Endodermal cell (in vitro differentiated cells): ENCODE results near the gene PPP1R36. TPM values are rescaled to one million over a fixed set of nuclear protein-coding genes. Genes with fewer than 3 reads are reported as not detected.
A peak's percentile ranks its signal among the peaks of the same experiment; 100 is the strongest.
"Not testable (repeated sequence)": the region's sequence is repeated elsewhere in the genome, so short reads cannot be mapped to it uniquely, and the experiment has no call there.

Source experiments
- DNase-seq: peaks from one replicate; pipeline ENCODE4 v3.0.0-alpha.2; 2017
- H3K27ac ChIP-seq: 2 replicates; pipeline ENCODE4 v1.5.1; 2013; ENCODE audit warnings: mild to moderate bottlenecking, low read depth, low read length, moderate library complexity
- H3K27me3 ChIP-seq: 2 replicates; pipeline ENCODE4 v1.6.1; 2013; ENCODE audit warnings: mild to moderate bottlenecking, low read length, moderate library complexity; ENCODE audit not compliant: insufficient read depth, control insufficient read depth, poor library complexity, severe bottlenecking
- H3K36me3 ChIP-seq: 2 replicates; pipeline ENCODE4 v1.7.0; 2013; ENCODE audit warnings: mild to moderate bottlenecking, low read length, moderate library complexity; ENCODE audit not compliant: control insufficient read depth, insufficient read depth
- H3K4me1 ChIP-seq: one replicate; pipeline ENCODE4 v1.7.0; 2013; ENCODE audit warnings: low read length; ENCODE audit not compliant: control insufficient read depth, insufficient read depth
- H3K4me3 ChIP-seq: 2 replicates; pipeline ENCODE4 v1.5.1; 2013; ENCODE audit warnings: mild to moderate bottlenecking, low read length, moderate library complexity
- H3K9ac ChIP-seq: 2 replicates; pipeline ENCODE4 v1.6.1; 2013; ENCODE audit warnings: mild to moderate bottlenecking, low read length, moderate library complexity; ENCODE audit not compliant: poor library complexity, severe bottlenecking; ENCODE audit errors: extremely low read depth
- H3K9me3 ChIP-seq: 2 replicates; pipeline ENCODE4 v1.6.1; 2013; ENCODE audit warnings: mild to moderate bottlenecking, low read length, moderate library complexity; ENCODE audit not compliant: control insufficient read depth
- H3K27ac Mint-ChIP-seq: 2 replicates; pipeline ENCODE4 v1.8.0; 2020; ENCODE audit warnings: mixed read lengths
- H3K27me3 Mint-ChIP-seq: 2 replicates; pipeline ENCODE4 v1.8.0; 2021; ENCODE audit warnings: mild to moderate bottlenecking, mixed read lengths; ENCODE audit not compliant: insufficient read depth
- H3K36me3 Mint-ChIP-seq: 2 replicates; pipeline ENCODE4 v1.8.0; 2020; ENCODE audit warnings: low read depth, mixed read lengths
- H3K4me1 Mint-ChIP-seq: 2 replicates; pipeline ENCODE4 v1.8.0; 2020; ENCODE audit warnings: mixed read lengths
- H3K4me3 Mint-ChIP-seq: 2 replicates; pipeline ENCODE4 v1.8.0; 2020; ENCODE audit warnings: mild to moderate bottlenecking, moderate library complexity, mixed read lengths
- H3K9me3 Mint-ChIP-seq: 2 replicates; pipeline ENCODE4 v1.8.0; 2020; ENCODE audit warnings: mild to moderate bottlenecking, mixed read lengths
- WGBS, 2 experiments: methylation state at CpG; one replicate each; pipeline versions ENCODE4 v1.1.5 to v1.1.7; 2013; ENCODE audit warnings: missing lambda C conversion rate in 2 of 2, mixed read lengths in 1 of 2; ENCODE audit not compliant: insufficient coverage in 1 of 2, insufficient read length in 1 of 2; 5-methylcytosine and 5-hydroxymethylcytosine counted together
- total RNA-seq, 2 donors: library from RNA; stranded (reverse); fragmentation: NEBNext Ultra II Directional in 1 of 2; extraction: Animal tissue kit (Norgen Biotek cat#: 25700) in 1 of 2; gene quantifications; 2 replicates in 1 of 2; 3 replicates in 1 of 2; pipeline ENCODE4 v1.2.1, GENCODE V29; 2021
- TF ChIP-seq, protein P1 (sequence below): fragments of 200-600 bp; sonication (generic); conservative IDR thresholded peaks from 2 replicates; pipeline ENCODE4 v1.5.0; 2021; ENCODE audit warnings: antibody characterized with exemption, mild to moderate bottlenecking

Gene PPP1R36
- total RNA-seq, 2 donors from 2014 or later = 0.24 to 1.2 TPM

DNA sequence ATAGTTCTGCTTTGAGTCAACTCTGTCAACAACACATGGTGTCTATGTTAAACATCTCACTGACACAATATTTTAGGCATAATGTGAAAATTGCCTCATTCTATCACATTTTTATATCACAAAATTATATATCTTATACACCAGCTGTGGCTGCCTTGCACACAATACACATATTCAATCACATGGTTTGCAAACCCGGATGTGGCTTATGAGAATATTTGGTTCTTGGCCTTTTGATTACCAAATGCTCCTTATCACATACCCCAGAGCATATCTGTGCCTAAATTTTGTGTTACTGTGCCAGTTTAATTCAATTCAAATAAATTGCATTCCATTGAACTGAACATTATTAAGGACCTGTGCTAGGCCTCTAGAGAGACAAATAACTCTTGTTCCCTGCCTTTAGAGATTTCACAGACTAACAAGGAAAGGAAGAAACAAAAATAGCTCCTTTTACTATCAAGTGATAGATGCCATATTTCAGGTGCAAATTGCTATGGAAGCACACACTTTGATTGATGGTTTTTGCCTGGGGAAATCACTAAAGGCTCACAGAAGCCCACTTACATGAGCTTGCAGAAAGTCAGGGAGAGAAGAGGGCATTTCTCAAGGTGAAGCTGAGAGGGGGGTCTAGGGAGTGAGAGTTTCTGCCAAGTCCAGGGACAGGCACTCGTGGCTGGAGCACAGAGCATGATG, 63.4 kb downstream of the PPP1R36 start:
- H3K27ac ChIP-seq = no peak overlapping the region
- Mint-ChIP-seq H3K27me3 (no peaks in the 10 kb centered on the region), H3K4me3 (no peak overlapping the region), H3K4me1 (peaks cover 7% of the 10 kb centered on the region), H3K9me3 (no peaks in the 10 kb centered on the region), H3K36me3 (no peaks in the 10 kb centered on the region), H3K27ac (no peak overlapping the region)
- H3K9me3 ChIP-seq = no peaks in the 10 kb centered on the region
- no peak for DNase-seq
- TF ChIP-seq, protein P1, sequence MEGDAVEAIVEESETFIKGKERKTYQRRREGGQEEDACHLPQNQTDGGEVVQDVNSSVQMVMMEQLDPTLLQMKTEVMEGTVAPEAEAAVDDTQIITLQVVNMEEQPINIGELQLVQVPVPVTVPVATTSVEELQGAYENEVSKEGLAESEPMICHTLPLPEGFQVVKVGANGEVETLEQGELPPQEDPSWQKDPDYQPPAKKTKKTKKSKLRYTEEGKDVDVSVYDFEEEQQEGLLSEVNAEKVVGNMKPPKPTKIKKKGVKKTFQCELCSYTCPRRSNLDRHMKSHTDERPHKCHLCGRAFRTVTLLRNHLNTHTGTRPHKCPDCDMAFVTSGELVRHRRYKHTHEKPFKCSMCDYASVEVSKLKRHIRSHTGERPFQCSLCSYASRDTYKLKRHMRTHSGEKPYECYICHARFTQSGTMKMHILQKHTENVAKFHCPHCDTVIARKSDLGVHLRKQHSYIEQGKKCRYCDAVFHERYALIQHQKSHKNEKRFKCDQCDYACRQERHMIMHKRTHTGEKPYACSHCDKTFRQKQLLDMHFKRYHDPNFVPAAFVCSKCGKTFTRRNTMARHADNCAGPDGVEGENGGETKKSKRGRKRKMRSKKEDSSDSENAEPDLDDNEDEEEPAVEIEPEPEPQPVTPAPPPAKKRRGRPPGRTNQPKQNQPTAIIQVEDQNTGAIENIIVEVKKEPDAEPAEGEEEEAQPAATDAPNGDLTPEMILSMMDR = no peak
- H3K4me1 ChIP-seq = no peaks in the 10 kb centered on the region
- H3K9ac ChIP-seq = no peak overlapping the region
- no peaks in the 10 kb centered on the region for H3K27me3 ChIP-seq
- no peak overlapping the region for H3K4me3 ChIP-seq
- WGBS, 2 experiments = 98 to 100% methylated on average over 1 to 2 of the region's 2 CpGs
- no peaks in the 10 kb centered on the region for H3K36me3 ChIP-seq

DNA sequence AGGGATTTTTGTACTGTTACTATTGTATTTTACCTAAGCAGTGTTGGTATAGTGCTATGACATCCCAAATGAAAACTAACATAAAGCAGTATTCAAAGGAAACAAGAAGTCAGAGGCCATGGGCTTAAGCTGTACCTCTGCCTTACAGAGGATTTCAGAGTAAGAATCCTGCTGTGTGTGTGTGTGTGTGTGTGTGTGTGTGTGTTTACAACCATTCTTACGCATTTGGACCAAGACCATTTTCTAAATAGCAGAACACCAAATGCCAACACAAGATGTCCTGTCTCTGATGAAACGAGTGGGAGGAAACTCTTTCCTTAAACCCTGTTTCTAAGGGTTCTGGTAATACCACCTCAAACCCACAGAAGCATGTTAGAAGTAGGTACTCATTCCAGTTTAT, 64.4 kb downstream of the PPP1R36 start:
- no peaks in the 10 kb centered on the region for H3K27me3 ChIP-seq
- Mint-ChIP-seq H3K36me3 (no peaks in the 10 kb centered on the region), H3K4me3 (no peak overlapping the region), H3K9me3 (no peaks in the 10 kb centered on the region), H3K27me3 (no peaks in the 10 kb centered on the region), H3K27ac (peak overlapping the region; percentile 45), H3K4me1 (peaks cover 7% of the 10 kb centered on the region)
- 100% methylated on average over 2 of the region's 2 CpGs; no CpG with 5 or more reads in 1 of the 2 experiments for WGBS, 2 experiments
- no peak overlapping the region for H3K4me3 ChIP-seq
- H3K4me1 ChIP-seq = no peaks in the 10 kb centered on the region
- H3K9ac ChIP-seq = no peak overlapping the region
- DNase-seq = no peak
- TF ChIP-seq, protein P1 = no peak
- H3K36me3 ChIP-seq = no peaks in the 10 kb centered on the region
- no peak overlapping the region for H3K27ac ChIP-seq
- H3K9me3 ChIP-seq = no peaks in the 10 kb centered on the region

DNA sequence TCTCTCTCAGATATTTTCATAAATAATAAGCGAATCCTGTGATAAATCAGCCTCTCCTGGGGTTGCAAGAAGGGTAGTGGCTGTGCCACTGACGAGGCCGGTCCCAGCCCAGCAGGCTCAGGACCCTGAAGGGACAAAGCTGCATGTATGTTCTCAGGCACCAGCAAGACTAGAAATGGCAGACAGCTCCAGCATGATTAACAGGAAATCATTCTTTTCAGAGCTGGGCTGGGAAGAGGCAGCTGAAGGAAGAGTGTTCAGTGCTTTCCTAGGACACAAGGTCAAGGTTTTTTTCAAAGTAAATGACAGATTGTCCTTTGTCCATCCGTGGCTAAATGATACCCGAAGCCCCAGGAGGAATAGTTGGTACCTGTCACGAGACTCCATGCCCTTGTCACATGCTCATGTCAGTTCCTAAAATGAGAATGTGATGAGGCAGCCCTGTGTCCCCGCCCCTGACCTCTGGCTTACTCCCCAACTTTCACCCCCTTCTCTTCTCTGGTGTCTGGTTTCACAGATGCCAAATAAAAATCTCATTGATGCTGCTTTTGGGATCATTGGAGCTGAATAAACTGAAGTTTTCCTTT, 65.1 kb downstream of the PPP1R36 start:
- no peak for DNase-seq
- H3K27ac Mint-ChIP-seq = peak overlapping the region; percentile 45
- H3K4me3 Mint-ChIP-seq = no peak overlapping the region
- no peaks in the 10 kb centered on the region for H3K4me1 ChIP-seq
- no peak overlapping the region for H3K27ac ChIP-seq
- H3K27me3 ChIP-seq = no peaks in the 10 kb centered on the region
- H3K36me3 Mint-ChIP-seq = no peaks in the 10 kb centered on the region
- no peak overlapping the region for H3K9ac ChIP-seq
- H3K9me3 ChIP-seq = no peaks in the 10 kb centered on the region
- WGBS, 2 experiments = 86 to 93% methylated on average over 5 to 7 of the region's 7 CpGs
- H3K4me1 Mint-ChIP-seq = peaks cover 7% of the 10 kb centered on the region
- H3K27me3 Mint-ChIP-seq = no peaks in the 10 kb centered on the region
- H3K36me3 ChIP-seq = no peaks in the 10 kb centered on the region
- TF ChIP-seq, protein P1 = no peak
- H3K4me3 ChIP-seq = no peak overlapping the region
- H3K9me3 Mint-ChIP-seq = no peaks in the 10 kb centered on the region

DNA sequence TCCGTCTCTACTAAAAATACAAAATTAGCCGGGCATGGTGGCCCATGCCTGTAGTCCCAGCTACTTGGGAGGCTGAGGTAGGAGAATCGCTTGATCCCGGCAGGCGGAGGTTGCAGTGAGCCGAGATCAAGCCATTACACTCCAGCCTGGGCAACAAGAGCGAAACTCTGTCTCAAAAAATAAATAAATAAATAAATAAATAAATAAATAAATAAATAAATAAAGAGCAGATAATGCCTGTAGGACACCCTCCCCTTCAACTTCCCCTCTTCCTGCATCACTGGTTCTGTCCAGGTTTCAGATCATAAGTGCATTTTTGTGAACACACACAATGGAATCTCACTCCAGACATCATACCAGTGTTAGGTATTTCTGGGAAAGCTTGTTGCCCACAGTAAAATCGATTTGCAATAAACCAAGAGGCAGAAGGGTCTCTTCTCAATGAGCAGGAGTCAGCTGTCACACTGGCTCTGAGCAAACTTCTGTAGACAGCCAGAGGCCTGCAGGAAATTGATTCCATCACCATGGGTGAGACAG, 68.2 kb downstream of the PPP1R36 start:
- H3K36me3 ChIP-seq, H3K4me1 Mint-ChIP-seq, H3K27me3 Mint-ChIP-seq, H3K4me3 Mint-ChIP-seq, H3K9ac ChIP-seq, H3K9me3 ChIP-seq, H3K36me3 Mint-ChIP-seq, H3K4me3 ChIP-seq, H3K4me1 ChIP-seq, H3K27ac ChIP-seq, H3K9me3 Mint-ChIP-seq, H3K27ac Mint-ChIP-seq, DNase-seq, H3K27me3 ChIP-seq: not testable (repeated sequence)
- 88 to 94% methylated on average over 3 to 6 of the region's 8 CpGs for WGBS, 2 experiments
